ENCODE measurements around the gene SH3GL3. TPM values are rescaled to one million over a fixed set of nuclear protein-coding genes. Genes with fewer than 3 reads are reported as not detected.

The SH3GL3 gene
- total RNA-seq, 2 experiments from 2014 or later = not detected

- DNase-seq (no peak), ATAC-seq (no peak)
- no peak overlapping the region for H3K27ac Mint-ChIP-seq
- CTCF ChIA-PET = interaction anchor here (0.8 kb wide), 1 partner anchor 11 kb away, joined by 3 read pairs; no protein-coding TSS in a partner anchor
- intact Hi-C loops (cut with DNase I, micrococcal nuclease) = no loop called here
- no peaks in the 10 kb centered on the region for H3K4me1 Mint-ChIP-seq
- H3K4me3 Mint-ChIP-seq = no peak overlapping the region
- no peaks in the 10 kb centered on the region for H3K27me3 Mint-ChIP-seq
- H3K9me3 Mint-ChIP-seq (ENCODE audit: low read depth) = peaks cover 10% of the 10 kb centered on the region
- peaks cover 3% of the 10 kb centered on the region for H3K36me3 Mint-ChIP-seq (ENCODE audit: low read depth)
- POLR2A ChIA-PET = no interaction called here
Measured at GRCh38 chr15:83631534-83631933, 184.4 kb downstream of the SH3GL3 start.

DNA sequence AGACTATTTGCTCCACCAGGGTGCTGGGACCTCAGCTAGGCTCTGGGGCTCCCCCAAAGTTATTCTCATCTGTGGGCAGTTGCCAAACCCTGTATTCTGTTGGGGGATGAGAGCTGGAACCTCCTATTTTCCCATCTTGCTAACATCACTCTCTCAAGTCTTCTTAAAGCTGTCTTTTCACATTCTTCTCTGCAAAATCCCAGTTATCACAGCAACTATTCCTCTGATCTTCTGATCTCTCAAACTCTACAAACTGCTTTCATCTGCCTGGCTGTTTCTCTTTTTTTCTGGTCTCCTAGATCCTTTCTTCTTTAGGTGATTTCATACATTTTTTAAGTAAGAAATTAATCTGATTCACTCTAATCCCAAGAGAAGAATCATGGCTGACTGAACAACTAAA, 196.1 kb downstream of the SH3GL3 start:
- no peaks in the 10 kb centered on the region for H3K36me3 Mint-ChIP-seq (ENCODE audit: low read depth)
- peaks cover 7% of the 10 kb centered on the region for H3K27me3 Mint-ChIP-seq
- H3K27ac Mint-ChIP-seq = no peak overlapping the region
- H3K9me3 Mint-ChIP-seq (ENCODE audit: low read depth) = peaks cover 17% of the 10 kb centered on the region
- H3K4me3 Mint-ChIP-seq = no peak overlapping the region
- no peak for ATAC-seq
- ChIA-PET POLR2A (no interaction called here), CTCF (no interaction called here)
- intact Hi-C loops (cut with DNase I, micrococcal nuclease) = no loop called here
- DNase-seq = no peak
- H3K4me1 Mint-ChIP-seq = no peaks in the 10 kb centered on the region

DNA sequence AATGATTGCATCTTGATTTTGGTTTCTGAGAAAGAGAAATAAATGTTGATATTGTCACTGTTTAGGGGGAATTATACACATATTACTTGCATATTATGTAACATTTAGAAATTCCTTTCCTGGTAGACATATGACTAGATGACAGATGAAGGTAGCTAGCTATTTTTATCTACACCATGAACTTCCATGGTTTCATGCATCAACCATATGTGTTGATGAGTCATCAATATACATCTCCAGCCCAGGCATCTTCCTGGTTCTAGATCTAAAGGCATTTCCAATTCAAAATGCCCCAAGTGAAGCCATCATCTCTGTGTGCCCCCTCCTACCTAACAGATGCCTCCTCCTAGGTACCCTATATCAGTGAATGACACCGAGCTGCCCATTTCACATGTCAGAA, 197.3 kb downstream of the SH3GL3 start:
- Mint-ChIP-seq H3K27me3 (peaks cover 4% of the 10 kb centered on the region), H3K36me3 (ENCODE audit: low read depth) (no peaks in the 10 kb centered on the region), H3K27ac (no peak overlapping the region), H3K4me1 (no peaks in the 10 kb centered on the region), H3K9me3 (ENCODE audit: low read depth) (peaks cover 17% of the 10 kb centered on the region), H3K4me3 (no peak overlapping the region)
- CTCF ChIA-PET = interaction anchor here (0.6 kb wide), 1 partner anchor 932 kb away, joined by 3 read pairs; no protein-coding TSS in a partner anchor
- intact Hi-C loops (cut with DNase I, micrococcal nuclease) = no loop called here
- ATAC-seq (no peak), DNase-seq (no peak)
- POLR2A ChIA-PET = no interaction called here

DNA sequence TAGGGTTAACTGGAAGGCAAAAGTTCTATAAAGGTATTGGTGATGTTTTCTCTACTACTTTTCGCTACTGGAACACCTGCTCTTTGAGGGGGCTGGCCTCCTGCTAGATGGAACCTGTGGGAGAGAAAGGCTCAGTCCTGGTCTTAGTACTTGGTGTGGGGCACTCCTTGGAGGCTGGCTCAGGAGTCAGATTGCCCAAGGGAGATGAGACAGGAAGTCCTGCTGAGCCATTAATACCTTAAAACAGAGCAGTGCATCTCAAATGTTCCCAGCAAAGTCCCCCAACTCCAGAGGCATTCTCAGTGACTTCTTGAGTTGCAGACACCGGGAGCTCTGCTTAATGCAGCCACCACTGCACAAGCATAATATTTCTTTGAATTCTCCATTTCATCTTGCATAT, 203.7 kb downstream of the SH3GL3 start:
- CTCF ChIA-PET = interaction anchor here (0.7 kb wide), 1 partner anchor 843 kb away, joined by 3 read pairs; no protein-coding TSS in a partner anchor
- intact Hi-C loops (cut with DNase I, micrococcal nuclease) = no loop called here

GRCh38 chr15:83651541-83651940, 204.4 kb downstream of the SH3GL3 start:
- Mint-ChIP-seq H3K27me3 (peaks cover 27% of the 10 kb centered on the region), H3K36me3 (ENCODE audit: low read depth) (no peaks in the 10 kb centered on the region), H3K27ac (no peak overlapping the region), H3K9me3 (ENCODE audit: low read depth) (no peaks in the 10 kb centered on the region), H3K4me1 (no peaks in the 10 kb centered on the region), H3K4me3 (no peak overlapping the region)
- DNase-seq = no peak
- ATAC-seq = no peak
- ChIA-PET POLR2A (no interaction called here), CTCF (no interaction called here)
- intact Hi-C loops (cut with DNase I, micrococcal nuclease) = no loop called here

More for the DNA sequence above, 203.7 kb downstream of the SH3GL3 start:
- H3K4me3 Mint-ChIP-seq = no peak overlapping the region
- H3K36me3 Mint-ChIP-seq (ENCODE audit: low read depth) = no peaks in the 10 kb centered on the region
- DNase-seq (no peak), ATAC-seq (no peak)
- no peaks in the 10 kb centered on the region for H3K9me3 Mint-ChIP-seq (ENCODE audit: low read depth)
- H3K27ac Mint-ChIP-seq = no peak overlapping the region
- peaks cover 24% of the 10 kb centered on the region for H3K27me3 Mint-ChIP-seq
- POLR2A ChIA-PET = no interaction called here
- no peaks in the 10 kb centered on the region for H3K4me1 Mint-ChIP-seq

DNA sequence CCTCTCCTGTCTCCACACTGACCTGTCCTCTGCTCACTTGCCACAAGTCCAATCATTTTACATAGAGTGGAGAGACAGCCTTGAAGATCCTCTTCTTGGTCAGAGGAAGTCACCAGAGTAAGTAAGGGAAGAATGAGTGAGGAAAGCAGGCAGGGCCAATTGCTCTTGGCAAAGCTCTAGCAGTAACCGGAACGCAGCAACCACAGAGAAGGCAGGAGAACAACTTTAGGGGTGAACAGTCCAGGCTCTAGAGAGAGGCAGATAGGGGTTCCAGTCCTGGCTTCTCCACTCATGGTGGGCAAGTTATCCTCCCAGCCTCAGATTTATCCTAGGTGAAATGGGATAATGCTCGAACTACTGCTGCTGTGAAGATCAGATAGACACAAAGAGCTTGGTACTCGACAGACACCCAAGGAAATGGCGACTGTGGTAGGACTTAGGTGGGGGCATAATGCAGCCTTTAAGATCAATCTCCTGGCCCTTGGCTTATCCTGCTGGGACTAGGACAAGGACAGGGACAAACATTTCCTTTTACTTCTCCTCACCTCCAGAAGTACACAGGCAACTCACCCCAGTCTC, 205.6 kb downstream of the SH3GL3 start:
- intact Hi-C loops (cut with DNase I, micrococcal nuclease) = no loop called here
- Mint-ChIP-seq H3K36me3 (ENCODE audit: low read depth) (no peaks in the 10 kb centered on the region), H3K27me3 (peaks cover 29% of the 10 kb centered on the region), H3K27ac (no peak overlapping the region), H3K4me3 (no peak overlapping the region), H3K9me3 (ENCODE audit: low read depth) (no peaks in the 10 kb centered on the region), H3K4me1 (no peaks in the 10 kb centered on the region)
- ChIA-PET POLR2A (no interaction called here), CTCF (no interaction called here)
- ATAC-seq (no peak), DNase-seq (no peak)

DNA sequence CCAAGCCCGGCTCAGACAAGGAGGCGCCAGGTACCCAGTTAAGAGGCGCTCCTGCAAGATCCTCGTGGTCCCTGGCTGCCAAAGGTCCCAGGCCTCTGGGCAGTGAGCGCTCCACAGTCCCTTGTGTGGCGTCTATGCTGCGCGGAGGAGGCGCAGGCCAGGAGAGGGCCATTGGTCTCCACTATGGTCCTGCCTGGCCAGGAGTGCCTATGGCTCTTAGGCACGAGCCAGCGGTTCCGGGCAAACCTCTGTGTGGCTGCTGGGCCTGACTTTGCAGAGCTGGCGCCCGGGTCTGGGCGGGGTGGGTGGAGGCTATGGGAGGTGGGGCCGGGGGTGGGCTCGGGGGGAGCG, 206.1 kb downstream of the SH3GL3 start:
- H3K4me3 Mint-ChIP-seq = no peak overlapping the region
- intact Hi-C loops (cut with DNase I, micrococcal nuclease) = no loop called here
- ATAC-seq (no peak), DNase-seq (no peak)
- POLR2A ChIA-PET = no interaction called here
- no peaks in the 10 kb centered on the region for H3K36me3 Mint-ChIP-seq (ENCODE audit: low read depth)
- CTCF ChIA-PET = no interaction called here
- no peaks in the 10 kb centered on the region for H3K9me3 Mint-ChIP-seq (ENCODE audit: low read depth)
- no peak overlapping the region for H3K27ac Mint-ChIP-seq
- H3K27me3 Mint-ChIP-seq = peaks cover 29% of the 10 kb centered on the region
- H3K4me1 Mint-ChIP-seq = no peaks in the 10 kb centered on the region

- no peaks in the 10 kb centered on the region for H3K9me3 Mint-ChIP-seq (ENCODE audit: low read depth)
- no peak within 1 kb of the TSS for H3K4me3 Mint-ChIP-seq
- no peak within 1 kb of the TSS for H3K27ac Mint-ChIP-seq
- ChIA-PET POLR2A (no interaction called here), CTCF (no interaction called here)
- H3K27me3 Mint-ChIP-seq = peaks cover 29% of the 10 kb centered on the region
- intact Hi-C loops (cut with DNase I, micrococcal nuclease) = no loop called here
- no peak for DNase-seq
- ATAC-seq = no peak
- H3K4me1 Mint-ChIP-seq = no peaks in the 10 kb centered on the region
- H3K36me3 Mint-ChIP-seq (ENCODE audit: low read depth) = no peaks in the 10 kb centered on the region
Measured at GRCh38 chr15:83653639-83654378, 206.7 kb downstream of the SH3GL3 start, which contains the start of gene ADAMTSL3. Gene ADAMTSL3 (plus strand): TSS chr15:83654123. CDS start chr15:83655762, 1,639 bp downstream.

DNA sequence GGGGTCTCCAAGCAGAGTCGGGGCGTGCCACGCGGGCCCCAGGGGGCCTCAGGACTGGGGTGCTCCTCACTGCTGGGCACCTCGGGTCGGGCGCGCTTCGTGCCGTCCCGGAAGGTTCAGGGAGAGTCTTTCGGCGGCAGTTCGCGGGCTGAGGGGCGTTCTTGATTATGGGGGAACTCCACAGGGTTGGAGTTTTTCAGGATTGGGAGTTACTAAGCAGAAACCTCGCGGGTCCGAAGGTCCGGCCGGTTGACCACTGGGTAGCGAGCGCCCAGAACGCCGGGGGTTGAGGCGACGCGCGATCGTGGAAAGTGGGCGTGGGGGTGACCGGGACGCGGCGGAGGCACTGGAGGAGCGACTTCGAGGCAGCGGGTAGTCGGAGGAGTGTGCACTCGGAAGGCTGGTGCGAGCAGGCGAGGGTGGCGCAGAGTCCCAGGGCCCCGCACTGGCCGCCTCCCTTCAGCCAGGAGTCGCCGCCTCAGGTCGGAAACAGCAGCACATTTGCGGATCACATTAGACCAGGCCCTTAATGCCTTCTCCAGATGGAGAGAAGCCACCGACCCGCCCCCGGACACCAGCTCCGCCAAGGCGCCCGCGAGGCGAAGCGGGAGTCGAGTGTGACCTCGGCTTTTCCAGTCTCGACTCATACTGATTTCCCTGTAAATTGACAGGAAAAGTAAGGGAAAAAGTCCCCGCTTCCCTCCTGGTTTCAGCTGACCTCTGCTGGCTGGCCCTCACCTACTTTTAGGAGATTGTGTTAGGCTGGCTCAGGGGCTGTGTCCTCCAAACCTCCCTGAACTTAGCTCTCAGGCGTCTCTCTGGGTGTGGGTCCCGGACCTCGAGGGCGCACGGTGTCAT, 207.5 kb downstream of the SH3GL3 start:
- Mint-ChIP-seq H3K4me3 (no peak overlapping the region), H3K9me3 (ENCODE audit: low read depth) (no peaks in the 10 kb centered on the region), H3K4me1 (no peaks in the 10 kb centered on the region), H3K27ac (no peak overlapping the region), H3K27me3 (peaks cover 29% of the 10 kb centered on the region), H3K36me3 (ENCODE audit: low read depth) (no peaks in the 10 kb centered on the region)
- CTCF ChIA-PET = no interaction called here
- POLR2A ChIA-PET = no interaction called here
- intact Hi-C loops (cut with DNase I, micrococcal nuclease) = no loop called here
- DNase-seq (no peak), ATAC-seq (no peak)

DNA sequence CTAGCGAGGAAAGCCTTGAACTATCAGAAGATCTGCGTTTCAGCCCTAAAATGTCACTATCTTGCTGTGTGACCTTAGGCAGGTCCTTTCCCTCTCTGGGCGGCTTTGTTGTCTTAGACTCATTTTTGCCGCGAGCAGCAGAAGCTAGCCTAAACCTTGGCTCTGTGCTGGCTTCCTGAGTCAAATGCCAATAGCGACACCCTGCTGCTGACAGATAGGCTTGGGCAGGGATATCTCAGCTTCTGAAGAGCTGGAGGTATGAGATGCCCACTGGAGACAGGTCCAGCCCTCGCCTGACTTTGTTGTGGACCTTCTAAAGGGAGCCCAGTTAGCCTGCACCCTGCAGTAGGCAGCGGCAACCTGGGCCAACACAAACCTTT, 208.1 kb downstream of the SH3GL3 start:
- H3K4me1 Mint-ChIP-seq = no peaks in the 10 kb centered on the region
- peaks cover 27% of the 10 kb centered on the region for H3K27me3 Mint-ChIP-seq
- intact Hi-C loops (cut with DNase I, micrococcal nuclease) = no loop called here
- POLR2A ChIA-PET = no interaction called here
- no peak for DNase-seq
- CTCF ChIA-PET = no interaction called here
- H3K36me3 Mint-ChIP-seq (ENCODE audit: low read depth) = no peaks in the 10 kb centered on the region
- no peak for ATAC-seq
- H3K4me3 Mint-ChIP-seq = no peak overlapping the region
- no peak overlapping the region for H3K27ac Mint-ChIP-seq
- H3K9me3 Mint-ChIP-seq (ENCODE audit: low read depth) = no peaks in the 10 kb centered on the region

- Mint-ChIP-seq H3K4me1 (no peaks in the 10 kb centered on the region), H3K4me3 (no peak overlapping the region), H3K27ac (no peak overlapping the region), H3K27me3 (peaks cover 27% of the 10 kb centered on the region), H3K36me3 (ENCODE audit: low read depth) (no peaks in the 10 kb centered on the region), H3K9me3 (ENCODE audit: low read depth) (no peaks in the 10 kb centered on the region)
- ATAC-seq (no peak), DNase-seq (no peak)
- ChIA-PET CTCF (no interaction called here), POLR2A (no interaction called here)
- intact Hi-C loops (cut with DNase I, micrococcal nuclease) = no loop called here
Measured at GRCh38 chr15:83656192-83656591, 209.1 kb downstream of the SH3GL3 start.

Data from activated CD4-positive, alpha-beta T cell treated with anti-CD3 and anti-CD28 coated beads for 36 hours (primary cell).